OCI-LY7 (cell line): Measurements from ENCODE around the gene DCAF7. TPM values are rescaled to one million over a fixed set of nuclear protein-coding genes. Genes with fewer than 3 reads are reported as not detected.

Experiments
- BruUV-seq: library from RNA; stranded (reverse); fragments of 400-500 nt; replicated peaks from 2 replicates; lab custom pipeline; 2021; lab: Mats Ljungman, UMichigan
- CTCF ChIA-PET: fragments of 300-600 bp; sonication (Branson Sonifier 250); formaldehyde crosslinking; loops from one replicate; lab custom pipeline; 2022; ENCODE audit warnings: antibody characterized with exemption; ENCODE audit not compliant: unreplicated experiment; lab: Charles Lee
- POLR2A ChIA-PET: fragments of 300-600 bp; sonication (Branson Sonifier 250); formaldehyde crosslinking; loops from one replicate; lab custom pipeline; 2022; ENCODE audit warnings: antibody characterized with exemption; lab: Charles Lee
- DNase-seq: peaks from one replicate; pipeline ENCODE4 v3.0.0-alpha.2; 2015; ENCODE audit warnings: low spot score
- H2AFZ ChIP-seq: fragments of 200-600 bp; sonication (generic), shearing (Covaris generic); 2 replicates; pipeline ENCODE4 v1.6.1; 2014; ENCODE audit warnings: mild to moderate bottlenecking, antibody characterized with exemption, low read length, moderate library complexity
- H3K27ac ChIP-seq: fragments of 200-600 bp; sonication (generic); 2 replicates; pipeline ENCODE4 v1.5.1; 2014; ENCODE audit warnings: mixed run types, low read depth, mild to moderate bottlenecking, moderate library complexity, low read length, inconsistent platforms; ENCODE audit not compliant: poor library complexity, severe bottlenecking
- H3K36me3 ChIP-seq: fragments of 200-600 bp; sonication (generic); 2 replicates; pipeline ENCODE4 v1.6.1; 2014; ENCODE audit warnings: mild to moderate bottlenecking, antibody characterized with exemption, low read length, moderate library complexity, mixed read lengths; ENCODE audit not compliant: insufficient read depth
- H3K4me1 ChIP-seq: fragments of 200-600 bp; sonication (generic); 2 replicates; pipeline ENCODE4 v1.5.1; 2014; ENCODE audit warnings: mild to moderate bottlenecking, low read length; ENCODE audit not compliant: insufficient read depth, poor library complexity, severe bottlenecking
- H3K4me2 ChIP-seq: fragments of 200-600 bp; sonication (generic); 2 replicates; pipeline ENCODE4 v1.6.1; 2014; ENCODE audit warnings: mild to moderate bottlenecking, low read length
- H3K4me3 ChIP-seq: fragments of 200-600 bp; sonication (generic); 2 replicates; pipeline ENCODE4 v1.5.1; 2014; ENCODE audit warnings: mild to moderate bottlenecking, low read depth, low read length; ENCODE audit not compliant: poor library complexity, severe bottlenecking
- H3K79me2 ChIP-seq: fragments of 200-600 bp; sonication (generic); 2 replicates; pipeline ENCODE4 v1.6.1; 2016; ENCODE audit warnings: low read depth, mild to moderate bottlenecking, low read length, moderate library complexity, mixed read lengths; ENCODE audit not compliant: insufficient read depth
- H3K9me2 ChIP-seq: fragments of 200-600 bp; sonication (generic); 2 replicates; pipeline ENCODE4 v1.6.1; 2016; ENCODE audit warnings: mild to moderate bottlenecking, low read length, mixed read lengths; ENCODE audit not compliant: insufficient read depth
- H3K9me3 ChIP-seq: fragments of 200-600 bp; sonication (generic); 2 replicates; pipeline ENCODE4 v1.6.1; 2014; ENCODE audit warnings: mild to moderate bottlenecking, mixed run types, low read length, mixed read lengths
- H4K20me1 ChIP-seq: fragments of 200-600 bp; sonication (generic); 2 replicates; pipeline ENCODE4 v1.6.1; 2014; ENCODE audit warnings: mild to moderate bottlenecking, antibody characterized with exemption, low read length, moderate library complexity, mixed read lengths; ENCODE audit not compliant: insufficient read depth
- EZH2phosphoT487 ChIP-seq: fragments of 200-600 bp; sonication (generic); IDR thresholded peaks from 2 replicates; pipeline ENCODE4 v1.6.1; 2018; ENCODE audit warnings: low read depth, borderline replicate concordance, mild to moderate bottlenecking, mixed run types, antibody characterized with exemption, low read length, moderate library complexity, mixed read lengths
- intact Hi-C: fragments of 100-400 bp; cut with micrococcal nuclease; formaldehyde crosslinking; loops from one replicate; pipeline ENCODE4 v1.10.0; 2022; ENCODE audit not compliant: unreplicated experiment
- total RNA-seq, 2 experiments: library from RNA; depleted of rRNA in 1 of 2; stranded (reverse); fragments of >200 nt in 1 of 2; shearing (Covaris generic) in 1 of 2; gene quantifications; 2 replicates each; pipeline ENCODE4 v1.2.3, GENCODE V29; 2014 to 2022
- TF ChIP-seq, protein P1 (sequence below): fragments of 200-600 bp; sonication (generic); conservative IDR thresholded peaks from 2 replicates; pipeline ENCODE4 v1.5.1; 2014; ENCODE audit warnings: mild to moderate bottlenecking, antibody characterized with exemption, low read length, moderate library complexity, mixed read lengths

The DCAF7 gene
- total RNA-seq, 2 experiments from 2014 or later: 46.4 to 121 TPM

- Histone ChIP-seq H3K79me2 (no peaks in the 10 kb centered on the region), H4K20me1 (no peaks in the 10 kb centered on the region), H3K9me2 (no peaks in the 10 kb centered on the region), H2AFZ (no peak overlapping the region), H3K4me1 (no peaks in the 10 kb centered on the region), H3K27ac (no peak overlapping the region), H3K9me3 (0 out of 2 replicates have a peak, but pooled peaks cover 7% of the 10 kb centered on the region), H3K36me3 (no peaks in the 10 kb centered on the region), H3K4me2 (no peak overlapping the region), H3K4me3 (no peak overlapping the region)
- no peak for TF ChIP-seq EZH2phosphoT487
- TF ChIP-seq, protein P1, sequence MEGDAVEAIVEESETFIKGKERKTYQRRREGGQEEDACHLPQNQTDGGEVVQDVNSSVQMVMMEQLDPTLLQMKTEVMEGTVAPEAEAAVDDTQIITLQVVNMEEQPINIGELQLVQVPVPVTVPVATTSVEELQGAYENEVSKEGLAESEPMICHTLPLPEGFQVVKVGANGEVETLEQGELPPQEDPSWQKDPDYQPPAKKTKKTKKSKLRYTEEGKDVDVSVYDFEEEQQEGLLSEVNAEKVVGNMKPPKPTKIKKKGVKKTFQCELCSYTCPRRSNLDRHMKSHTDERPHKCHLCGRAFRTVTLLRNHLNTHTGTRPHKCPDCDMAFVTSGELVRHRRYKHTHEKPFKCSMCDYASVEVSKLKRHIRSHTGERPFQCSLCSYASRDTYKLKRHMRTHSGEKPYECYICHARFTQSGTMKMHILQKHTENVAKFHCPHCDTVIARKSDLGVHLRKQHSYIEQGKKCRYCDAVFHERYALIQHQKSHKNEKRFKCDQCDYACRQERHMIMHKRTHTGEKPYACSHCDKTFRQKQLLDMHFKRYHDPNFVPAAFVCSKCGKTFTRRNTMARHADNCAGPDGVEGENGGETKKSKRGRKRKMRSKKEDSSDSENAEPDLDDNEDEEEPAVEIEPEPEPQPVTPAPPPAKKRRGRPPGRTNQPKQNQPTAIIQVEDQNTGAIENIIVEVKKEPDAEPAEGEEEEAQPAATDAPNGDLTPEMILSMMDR: no peak
- ChIA-PET CTCF (no interaction called here), POLR2A (interaction anchor here (0.6 kb wide), 1 partner anchor 77 kb away, joined by 3 read pairs; no protein-coding TSS in a partner anchor)
- intact Hi-C loops: no loop called here
- no TSS peak for BruUV-seq
- no peak for DNase-seq
Observed at GRCh38 chr17:63506627-63507026, 43.6 kb upstream of the DCAF7 start.

DNA sequence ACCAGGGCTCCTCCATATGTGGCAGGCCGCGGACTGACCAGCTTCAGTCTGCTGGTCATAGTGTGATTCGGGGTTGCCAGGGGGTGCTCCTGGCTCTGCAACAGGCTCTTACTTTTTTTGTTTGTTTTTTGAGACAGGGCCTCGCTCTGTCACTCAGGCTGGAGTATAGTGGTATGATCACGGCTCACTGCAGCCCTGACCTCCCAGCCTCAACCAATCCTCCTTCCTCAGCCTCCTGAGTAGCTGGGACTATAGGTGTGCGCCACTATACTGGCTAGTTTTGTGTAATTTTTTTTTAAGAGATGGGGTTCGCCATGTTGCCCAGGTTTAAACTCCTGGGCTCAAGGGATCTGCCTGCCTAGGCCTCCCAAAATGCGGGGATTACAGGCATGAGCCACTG lies 38.9 kb upstream of the DCAF7 start:
- ChIA-PET POLR2A (no interaction called here), CTCF (no interaction called here)
- H3K4me1 ChIP-seq: no peaks in the 10 kb centered on the region
- no peak overlapping the region for H3K27ac ChIP-seq
- TF ChIP-seq, protein P1: no peak
- no peak for TF ChIP-seq EZH2phosphoT487
- H3K9me3 ChIP-seq: no peaks in the 10 kb centered on the region
- no peaks in the 10 kb centered on the region for H3K36me3 ChIP-seq
- intact Hi-C loops: no loop called here
- no peak overlapping the region for H3K4me3 ChIP-seq
- no peak overlapping the region for H2AFZ ChIP-seq
- H4K20me1 ChIP-seq: no peaks in the 10 kb centered on the region
- no peak overlapping the region for H3K4me2 ChIP-seq
- no peak for DNase-seq
- BruUV-seq: no TSS peak
- H3K9me2 ChIP-seq: no peaks in the 10 kb centered on the region
- no peaks in the 10 kb centered on the region for H3K79me2 ChIP-seq

DNA sequence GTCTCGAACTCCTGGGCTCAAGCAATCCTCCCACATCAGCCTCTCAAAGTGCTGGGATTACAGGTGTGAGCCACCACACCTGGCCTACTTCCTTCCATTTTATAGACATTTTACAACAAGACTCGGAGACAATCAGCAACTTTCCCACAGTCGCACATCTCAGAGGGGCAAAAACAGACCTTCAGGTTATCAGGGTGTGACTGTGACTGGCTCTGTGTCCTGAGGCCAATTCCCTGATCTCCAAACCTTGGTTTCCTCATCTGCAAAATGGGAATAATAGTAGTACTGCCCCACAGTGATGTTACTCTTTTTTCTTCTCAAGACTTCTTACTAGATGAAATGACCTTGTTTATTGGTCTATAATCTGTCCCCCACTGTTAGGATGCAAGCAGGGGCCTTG lies 37.9 kb upstream of the DCAF7 start:
- no peak for TF ChIP-seq EZH2phosphoT487
- TF ChIP-seq, protein P1: no peak
- Histone ChIP-seq H3K27ac (no peak overlapping the region), H3K36me3 (no peaks in the 10 kb centered on the region), H3K9me2 (no peaks in the 10 kb centered on the region), H4K20me1 (no peaks in the 10 kb centered on the region), H3K4me3 (no peak overlapping the region), H2AFZ (no peak overlapping the region), H3K4me2 (no peak overlapping the region), H3K9me3 (no peaks in the 10 kb centered on the region), H3K79me2 (no peaks in the 10 kb centered on the region), H3K4me1 (no peaks in the 10 kb centered on the region)
- ChIA-PET POLR2A (interaction anchor here (0.7 kb wide), 1 partner anchor 127 kb away, joined by 3 read pairs; no protein-coding TSS in a partner anchor), CTCF (no interaction called here)
- DNase-seq: no peak
- intact Hi-C loops: no loop called here
- BruUV-seq: no TSS peak
